ENCODE measurements around the gene CPM.

The CPM gene

GRCh38 chr12:68956466-68956865, 23.5 kb upstream of the CPM start:
- FAIRE-seq (no peak), DNase-seq (ENCODE audit: insufficient read length, low spot score) (no peak)
- no peak for TF ChIP-seq CTCF (IDR thresholded peaks at IDR 0.05; ENCODE audit: insufficient read depth, missing control alignments)

GRCh38 chr12:68954811-68955210, 21.8 kb upstream of the CPM start:
- FAIRE-seq (no peak), DNase-seq (ENCODE audit: insufficient read length, low spot score) (no peak)
- TF ChIP-seq CTCF (IDR thresholded peaks at IDR 0.05; ENCODE audit: insufficient read depth, missing control alignments): no peak

- DNase-seq (ENCODE audit: insufficient read length, low spot score): no peak
- TF ChIP-seq CTCF (IDR thresholded peaks at IDR 0.05; ENCODE audit: insufficient read depth, missing control alignments): no peak
- FAIRE-seq: no peak
These were observed 20.6 kb upstream of the CPM start for GRCh38 chr12:68953536-68953935.

GRCh38 chr12:68951652-68952051, 18.7 kb upstream of the CPM start:
- FAIRE-seq: no peak
- DNase-seq (ENCODE audit: insufficient read length, low spot score): no peak
- no peak for TF ChIP-seq CTCF (IDR thresholded peaks at IDR 0.05; ENCODE audit: insufficient read depth, missing control alignments)

- FAIRE-seq: no peak
- TF ChIP-seq CTCF (IDR thresholded peaks at IDR 0.05; ENCODE audit: insufficient read depth, missing control alignments): no peak
- no peak for DNase-seq (ENCODE audit: insufficient read length, low spot score)
These were observed 17.5 kb upstream of the CPM start for GRCh38 chr12:68950511-68950910.

GRCh38 chr12:68945255-68945654, 12.3 kb upstream of the CPM start:
- FAIRE-seq: no peak
- TF ChIP-seq CTCF (IDR thresholded peaks at IDR 0.05; ENCODE audit: insufficient read depth, missing control alignments): no peak
- DNase-seq (ENCODE audit: insufficient read length, low spot score): no peak

- TF ChIP-seq CTCF (IDR thresholded peaks at IDR 0.05; ENCODE audit: insufficient read depth, missing control alignments): no peak
- FAIRE-seq: no peak
- DNase-seq (ENCODE audit: insufficient read length, low spot score): no peak
These were observed 11.5 kb upstream of the CPM start for GRCh38 chr12:68944296-68945076.
